ENCODE results near the gene BCL3.

The BCL3 gene

GRCh38 chr19:44796701-44797115, 48.2 kb downstream of the BCL3 start:
- FAIRE-seq, result no peak

GRCh38 chr19:44799627-44800346, 51.3 kb downstream of the BCL3 start:
- no peak for FAIRE-seq

GRCh38 chr19:44800461-44800860, 52.0 kb downstream of the BCL3 start:
- FAIRE-seq, result no peak

GRCh38 chr19:44803442-44804428, 55.2 kb downstream of the BCL3 start:
- FAIRE-seq, result no peak

GRCh38 chr19:44806291-44806690, 57.8 kb downstream of the BCL3 start:
- FAIRE-seq, result no peak

- no peak for FAIRE-seq
These were observed 58.7 kb downstream of the BCL3 start for GRCh38 chr19:44807162-44807561.

GRCh38 chr19:44807652-44808462, 59.3 kb downstream of the BCL3 start:
- FAIRE-seq, result no peak

GRCh38 chr19:44808463-44809371, 60.2 kb downstream of the BCL3 start, which contains the start of gene BCAM:
Gene BCAM, plus strand, starts transcription at chr19:44809103. Its CDS starts 22 bp downstream, at chr19:44809125.
- no peak for FAIRE-seq
